Measurements from ENCODE around the gene NBPF3.
A peak's percentile ranks its signal among the peaks of the same experiment; 100 is the strongest.
"Not testable (repeated sequence)": the region's sequence is repeated elsewhere in the genome, so short reads cannot be mapped to it uniquely, and the experiment has no call there.

The NBPF3 gene

GRCh38 chr1:21438646-21439312 lies 1.2 kb upstream of the NBPF3 start:
- DNase-seq = not testable (repeated sequence)

- no peak for DNase-seq
These were observed 604 bp upstream of the NBPF3 start for GRCh38 chr1:21439345-21439720.

- not testable (repeated sequence) for DNase-seq
These were observed 741 bp downstream of the NBPF3 start for GRCh38 chr1:21440630-21441125.

- DNase-seq = not testable (repeated sequence)
These were observed 6.7 kb downstream of the NBPF3 start for GRCh38 chr1:21446647-21447046.

GRCh38 chr1:21447311-21447710 lies 7.4 kb downstream of the NBPF3 start:
- no peak for DNase-seq

GRCh38 chr1:21449906-21450305 lies 10.0 kb downstream of the NBPF3 start:
- DNase-seq = no peak

- no peak for DNase-seq
These were observed 11.3 kb downstream of the NBPF3 start for GRCh38 chr1:21451212-21451611.

- DNase-seq = no peak
These were observed 12.1 kb downstream of the NBPF3 start for GRCh38 chr1:21451981-21452411.

- DNase-seq = not testable (repeated sequence)
These were observed 14.2 kb downstream of the NBPF3 start for GRCh38 chr1:21453964-21454614.

GRCh38 chr1:21454904-21455303 lies 15.0 kb downstream of the NBPF3 start:
- not testable (repeated sequence) for DNase-seq

- DNase-seq = no peak
These were observed 17.7 kb downstream of the NBPF3 start for GRCh38 chr1:21457654-21458053.

- not testable (repeated sequence) for DNase-seq
These were observed 25.2 kb downstream of the NBPF3 start for GRCh38 chr1:21465127-21465526.

- DNase-seq = not testable (repeated sequence)
These were observed 28.0 kb downstream of the NBPF3 start for GRCh38 chr1:21467946-21468345.

- no peak for DNase-seq
These were observed 28.7 kb downstream of the NBPF3 start for GRCh38 chr1:21468599-21468998.

- no peak for DNase-seq
These were observed 29.6 kb downstream of the NBPF3 start for GRCh38 chr1:21469581-21469980.

- no peak for DNase-seq
These were observed 32.9 kb downstream of the NBPF3 start for GRCh38 chr1:21472861-21473260.

- no peak for DNase-seq
These were observed 38.4 kb downstream of the NBPF3 start for GRCh38 chr1:21478356-21478755.

GRCh38 chr1:21483881-21484280 lies 43.9 kb downstream of the NBPF3 start:
- not testable (repeated sequence) for DNase-seq

GRCh38 chr1:21489146-21489545 lies 49.2 kb downstream of the NBPF3 start:
- no peak for DNase-seq

- DNase-seq = no peak
These were observed 51.0 kb downstream of the NBPF3 start for GRCh38 chr1:21490774-21491487.

- DNase-seq = peak; percentile 73
These were observed 51.8 kb downstream of the NBPF3 start for GRCh38 chr1:21491488-21492355.

GRCh38 chr1:21492356-21492625 lies 52.4 kb downstream of the NBPF3 start:
- peak; percentile 58 for DNase-seq

GRCh38 chr1:21494196-21494595 lies 54.3 kb downstream of the NBPF3 start:
- no peak for DNase-seq
